A549 (cell line): ENCODE measurements around the gene INSIG2.

Experiments
- POLR2A ChIP-seq: IDR thresholded peaks from 2 replicates; pipeline ENCODE4 v1.6.1; 2012; ENCODE audit warnings: mild to moderate bottlenecking, low read length
- TF ChIP-seq, protein P1 (sequence below): fragments of >200 bp; sonication (Bioruptor Twin); formaldehyde crosslinking; IDR thresholded peaks from 3 replicates; pipeline ENCODE4 v1.5.1; 2016

DNA sequence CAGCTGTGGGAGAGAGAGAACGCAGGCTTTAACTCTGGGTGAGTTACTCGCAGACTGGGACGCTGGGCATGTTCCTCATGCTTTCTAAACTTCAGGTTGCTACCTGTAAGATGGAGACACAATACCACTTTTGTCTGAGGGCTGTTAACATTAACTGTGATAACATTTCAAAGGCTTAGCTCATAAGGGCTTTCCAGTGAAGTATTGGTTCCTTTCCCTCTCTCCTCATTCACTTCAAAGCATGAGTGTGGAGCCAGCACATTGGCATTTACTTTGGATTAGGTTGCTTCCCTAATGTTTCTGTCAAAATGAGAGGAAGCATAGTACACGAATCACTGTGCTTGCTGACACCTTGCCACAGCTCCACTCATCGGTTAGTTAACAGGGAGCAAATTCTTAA is 30.2 kb downstream of the INSIG2 start:
- TF ChIP-seq, protein P1, sequence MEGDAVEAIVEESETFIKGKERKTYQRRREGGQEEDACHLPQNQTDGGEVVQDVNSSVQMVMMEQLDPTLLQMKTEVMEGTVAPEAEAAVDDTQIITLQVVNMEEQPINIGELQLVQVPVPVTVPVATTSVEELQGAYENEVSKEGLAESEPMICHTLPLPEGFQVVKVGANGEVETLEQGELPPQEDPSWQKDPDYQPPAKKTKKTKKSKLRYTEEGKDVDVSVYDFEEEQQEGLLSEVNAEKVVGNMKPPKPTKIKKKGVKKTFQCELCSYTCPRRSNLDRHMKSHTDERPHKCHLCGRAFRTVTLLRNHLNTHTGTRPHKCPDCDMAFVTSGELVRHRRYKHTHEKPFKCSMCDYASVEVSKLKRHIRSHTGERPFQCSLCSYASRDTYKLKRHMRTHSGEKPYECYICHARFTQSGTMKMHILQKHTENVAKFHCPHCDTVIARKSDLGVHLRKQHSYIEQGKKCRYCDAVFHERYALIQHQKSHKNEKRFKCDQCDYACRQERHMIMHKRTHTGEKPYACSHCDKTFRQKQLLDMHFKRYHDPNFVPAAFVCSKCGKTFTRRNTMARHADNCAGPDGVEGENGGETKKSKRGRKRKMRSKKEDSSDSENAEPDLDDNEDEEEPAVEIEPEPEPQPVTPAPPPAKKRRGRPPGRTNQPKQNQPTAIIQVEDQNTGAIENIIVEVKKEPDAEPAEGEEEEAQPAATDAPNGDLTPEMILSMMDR: no peak
- TF ChIP-seq POLR2A: no peak
